GM18499 (cell line): ENCODE measurements around the gene ADARB2.

Source experiments
- ATAC-seq: cut with Tn5 transposase; IDR thresholded peaks from one replicate; pipeline ENCODE4 v1.9.1; 2021; ENCODE audit warnings: moderate number of reproducible peaks; ENCODE audit not compliant: insufficient read depth, unreplicated experiment

Gene ADARB2

GRCh38 chr10:1195828-1196227, 541.5 kb downstream of the ADARB2 start:
- ATAC-seq: no peak

GRCh38 chr10:1194161-1194560, 543.2 kb downstream of the ADARB2 start:
- ATAC-seq: no peak

GRCh38 chr10:1193561-1193960, 543.8 kb downstream of the ADARB2 start:
- ATAC-seq: no peak

DNA sequence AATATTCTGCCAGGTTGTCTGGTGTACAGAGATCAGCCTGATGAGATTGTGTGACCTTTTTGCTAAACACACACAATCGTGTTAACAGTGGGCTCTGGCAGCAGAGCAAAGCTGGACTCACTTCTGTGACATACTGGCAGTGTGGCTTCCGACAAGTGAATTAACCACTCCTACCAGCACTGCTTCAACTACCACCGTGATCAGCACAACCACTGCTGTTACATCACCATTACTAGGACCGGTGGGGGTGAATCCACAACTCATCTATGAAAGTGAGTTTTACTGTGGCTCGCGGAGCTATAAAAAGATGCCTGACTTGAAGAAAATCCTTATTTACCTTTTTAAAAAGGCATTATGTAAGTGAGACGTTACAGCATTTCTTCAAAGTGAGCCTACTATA, 545.6 kb downstream of the ADARB2 start:
- ATAC-seq: no peak

- ATAC-seq: no peak
Measured at GRCh38 chr10:1190791-1191490, 546.4 kb downstream of the ADARB2 start.

GRCh38 chr10:1190052-1190395, 547.3 kb downstream of the ADARB2 start:
- no peak for ATAC-seq

DNA sequence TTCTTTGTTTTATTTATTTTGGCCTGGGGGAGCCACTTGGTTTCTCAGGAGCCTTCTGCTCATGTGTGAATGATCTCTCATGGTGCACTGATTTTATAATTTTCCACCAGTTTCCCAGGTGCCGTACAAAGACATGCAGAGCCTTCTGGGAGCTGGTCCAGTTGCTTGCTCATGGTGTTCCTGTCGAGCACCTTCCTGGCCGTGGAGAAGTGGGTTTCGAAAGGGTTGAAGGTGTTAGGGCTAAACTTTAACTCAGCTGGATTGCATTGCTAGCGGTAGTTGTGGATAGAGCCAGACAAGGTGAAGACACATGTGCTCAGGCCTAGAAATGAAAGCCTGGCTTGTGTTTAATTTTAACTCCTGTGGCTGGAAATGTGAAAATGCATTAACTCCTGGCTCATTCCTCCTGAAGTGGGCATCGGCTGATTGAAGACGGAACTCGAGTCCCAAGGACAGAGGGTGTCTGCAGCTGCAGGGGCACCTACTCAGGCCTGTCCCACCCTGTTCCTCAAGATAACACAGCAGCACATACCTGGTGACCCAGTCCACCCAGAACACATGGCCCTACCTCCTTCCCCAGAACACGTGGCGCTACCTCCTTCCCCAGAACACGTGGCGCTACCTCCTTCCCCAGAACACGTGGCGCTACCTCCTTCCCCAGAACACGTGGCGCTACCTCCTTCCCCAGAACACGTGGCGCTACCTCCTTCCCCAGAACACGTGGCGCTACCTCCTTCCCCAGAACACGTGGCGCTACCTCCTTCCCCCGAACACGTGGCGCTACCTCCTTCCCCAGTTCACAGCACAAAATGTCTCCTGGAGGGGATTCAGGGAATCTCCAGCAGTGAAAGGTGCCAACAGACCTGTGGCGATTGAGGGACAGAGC, 547.9 kb downstream of the ADARB2 start:
- no peak for ATAC-seq

GRCh38 chr10:1188558-1189135, 548.7 kb downstream of the ADARB2 start:
- ATAC-seq: no peak

GRCh38 chr10:1187855-1188557, 549.3 kb downstream of the ADARB2 start:
- ATAC-seq: no peak

DNA sequence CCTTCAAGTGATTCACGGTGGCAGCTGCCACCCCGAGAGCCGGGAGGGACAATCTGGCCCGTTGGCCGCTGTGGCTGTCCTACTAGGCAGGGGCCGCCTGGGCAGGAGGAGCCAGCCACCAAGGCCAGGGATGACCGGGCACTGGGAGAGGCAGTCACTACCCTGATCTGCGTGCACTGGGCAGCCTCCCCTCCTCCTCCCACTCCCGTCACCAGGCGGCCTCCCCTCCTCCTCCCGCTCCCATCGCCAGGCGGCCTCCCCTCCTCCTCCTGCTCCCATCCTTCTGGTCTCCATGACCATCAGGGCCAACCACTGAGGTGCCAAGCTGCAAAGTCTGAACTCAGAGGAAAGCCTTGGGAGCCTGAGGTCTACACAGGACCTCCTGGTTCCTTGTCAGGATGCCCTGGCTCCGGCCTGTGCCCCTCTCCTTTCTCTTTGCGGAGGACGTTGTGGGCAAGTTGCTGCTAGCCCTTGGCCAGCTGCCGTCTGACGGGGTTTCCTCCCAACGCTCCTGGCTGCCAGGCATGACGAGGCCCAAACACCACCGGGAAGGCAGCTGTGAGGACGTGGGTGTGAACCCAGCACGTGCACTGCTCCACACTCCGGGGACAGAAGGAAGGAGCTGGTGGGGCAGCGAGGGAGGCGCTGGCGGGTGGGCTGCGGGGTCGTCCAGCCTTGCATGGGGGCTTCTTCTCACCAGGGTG, 550.0 kb downstream of the ADARB2 start:
- no peak for ATAC-seq

DNA sequence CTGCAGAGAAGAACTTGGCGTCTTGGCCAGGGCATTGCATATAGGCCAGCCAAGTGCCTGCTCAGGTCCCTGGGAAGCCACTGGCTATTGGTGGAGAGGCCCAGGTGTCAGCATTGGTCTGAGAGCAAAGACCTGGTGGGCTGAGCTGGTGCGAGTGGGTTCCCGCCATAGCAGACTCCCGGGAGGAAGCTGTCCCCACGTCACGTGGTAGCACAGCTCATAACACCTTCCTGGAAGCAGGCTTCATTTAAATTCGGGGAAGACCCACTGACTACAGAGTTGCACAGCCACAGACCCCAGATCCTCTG, 550.7 kb downstream of the ADARB2 start:
- no peak for ATAC-seq

DNA sequence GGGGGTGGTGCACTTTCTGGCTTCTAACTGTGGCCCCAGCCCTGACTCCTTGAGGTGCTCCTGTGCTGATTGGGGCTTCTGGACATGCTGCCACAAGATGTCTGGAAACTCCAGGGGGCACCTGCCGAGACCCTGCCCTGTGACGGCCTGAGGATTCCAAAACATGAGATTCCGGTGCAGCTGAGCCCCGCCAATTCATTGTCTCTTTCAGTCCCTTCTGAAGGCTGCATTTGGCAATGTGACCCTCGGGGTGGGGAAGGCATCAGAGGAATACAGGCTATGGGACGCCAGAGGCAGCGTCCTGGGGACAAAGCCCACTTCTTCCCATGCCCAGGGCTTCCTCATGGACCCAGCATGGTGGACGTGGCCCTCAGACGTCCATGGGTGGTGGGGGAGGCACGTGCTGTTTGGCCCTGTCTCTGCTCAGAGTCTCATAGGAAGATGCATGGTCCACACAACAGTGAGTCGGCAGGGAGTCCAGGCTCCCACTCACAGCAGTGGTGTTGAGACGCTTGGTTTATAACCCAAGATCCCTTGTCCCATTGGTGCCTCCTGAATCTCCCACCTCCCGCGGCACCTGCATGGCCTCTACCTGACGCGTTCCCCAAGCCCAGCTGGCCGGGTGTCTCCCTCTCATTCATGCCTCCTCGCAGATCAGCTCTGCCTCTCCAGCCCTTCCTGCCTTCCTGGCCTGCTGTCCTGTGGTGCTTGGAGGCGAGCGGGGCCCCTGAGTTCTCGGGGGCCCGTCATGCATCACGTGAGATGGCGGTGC, 551.2 kb downstream of the ADARB2 start:
- no peak for ATAC-seq

GRCh38 chr10:1184541-1185430, 552.5 kb downstream of the ADARB2 start:
- no peak for ATAC-seq

DNA sequence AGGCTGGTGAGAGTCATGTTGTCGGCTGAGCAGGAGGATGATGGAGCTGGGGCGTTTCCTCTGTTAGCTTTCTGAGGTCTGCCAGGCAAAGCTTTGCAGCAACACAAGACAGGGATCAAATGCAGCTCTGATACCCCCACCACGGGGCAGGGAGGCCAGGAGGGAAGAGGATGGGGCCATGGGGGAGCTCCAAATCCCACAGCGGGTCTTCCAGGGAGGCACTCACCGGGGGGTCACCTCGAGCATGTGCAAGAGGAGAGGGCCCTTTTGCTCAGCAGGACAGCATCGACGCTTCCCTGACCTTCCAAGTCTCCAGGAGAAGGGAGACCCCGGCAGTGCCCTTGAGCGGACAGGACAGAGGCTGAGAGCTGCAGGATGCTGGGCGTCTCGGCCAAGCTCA, 553.6 kb downstream of the ADARB2 start:
- no peak for ATAC-seq

DNA sequence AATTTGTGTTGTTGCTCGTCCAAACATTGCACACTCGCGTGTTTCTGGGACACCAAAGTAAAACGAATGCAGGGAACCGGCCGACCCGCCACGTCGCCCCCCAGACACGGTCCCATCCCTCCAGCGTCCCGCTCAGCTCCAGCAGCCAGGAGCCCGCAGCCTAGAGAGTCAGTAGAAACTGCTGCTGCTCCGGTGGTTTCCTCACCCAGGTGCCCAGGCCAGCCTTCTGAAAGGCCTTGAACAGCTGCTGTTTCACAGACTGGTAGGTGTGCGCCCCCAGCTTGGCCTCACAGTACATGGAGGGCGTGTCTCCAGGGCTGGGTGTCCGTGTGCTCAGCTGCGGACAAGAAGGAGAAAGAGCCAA, 554.3 kb downstream of the ADARB2 start:
- ATAC-seq: no peak

DNA sequence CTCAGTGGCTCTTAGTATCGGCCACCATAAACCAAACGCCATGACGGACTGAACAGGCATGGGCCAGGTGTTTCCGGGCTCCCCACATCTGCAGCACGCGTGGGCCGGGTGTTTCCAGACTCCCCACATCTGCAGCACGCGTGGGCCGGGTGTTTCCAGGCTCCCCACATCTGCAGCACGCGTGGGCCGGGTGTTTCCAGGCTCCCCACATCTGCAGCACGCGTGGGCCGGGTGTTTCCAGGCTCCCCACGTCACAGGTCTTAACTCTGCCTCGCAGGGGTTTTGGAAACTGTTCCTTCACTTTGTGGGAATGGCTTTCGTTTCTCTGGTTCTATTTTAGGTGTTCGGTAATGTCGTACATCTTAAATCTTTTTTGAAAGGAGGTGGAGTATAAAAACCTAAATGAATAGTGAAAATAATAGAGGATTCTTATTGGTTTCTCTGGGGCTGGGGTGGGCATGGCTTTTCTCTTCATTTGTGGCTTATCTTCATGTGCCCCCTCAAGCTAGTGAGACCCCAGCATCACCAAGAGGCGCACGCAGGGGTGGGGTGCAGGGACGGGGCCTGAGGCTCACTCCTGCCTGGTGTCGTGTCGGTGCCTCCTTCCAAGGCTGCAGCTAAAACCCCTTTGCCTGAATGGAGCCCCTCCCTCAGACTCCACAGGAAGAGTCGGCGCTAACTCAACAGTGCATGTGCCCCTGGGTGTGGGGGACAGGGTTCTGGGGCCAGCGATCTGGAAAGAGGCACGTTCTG, 554.9 kb downstream of the ADARB2 start:
- no peak for ATAC-seq

DNA sequence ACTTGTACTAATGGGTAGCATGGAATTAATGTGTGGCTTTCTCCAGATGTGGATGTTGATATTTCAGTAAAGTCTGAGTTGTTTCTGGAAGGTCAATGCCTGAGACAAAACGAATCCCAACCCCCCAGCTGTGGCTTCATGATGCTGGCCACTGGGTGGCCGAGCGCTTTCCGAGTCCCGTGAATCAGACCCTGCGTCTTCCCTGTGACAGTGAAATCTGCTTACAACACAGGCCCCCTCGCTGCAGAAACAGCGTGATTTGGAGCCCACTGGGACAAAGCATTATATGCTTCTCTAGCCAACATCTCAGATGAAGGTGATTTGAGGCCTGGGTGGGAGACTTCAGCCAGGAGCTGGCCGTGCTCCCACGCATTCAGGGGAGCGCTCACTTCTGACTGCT, 556.5 kb downstream of the ADARB2 start:
- no peak for ATAC-seq

GRCh38 chr10:1180071-1180730, 557.1 kb downstream of the ADARB2 start:
- no peak for ATAC-seq
